Immature natural killer cell (primary cell): Measurements from ENCODE around the gene IKZF4. TPM values are rescaled to one million over a fixed set of nuclear protein-coding genes. Genes with fewer than 3 reads are reported as not detected.
"Not testable (repeated sequence)": the region's sequence is repeated elsewhere in the genome, so short reads cannot be mapped to it uniquely, and the experiment has no call there.

Experiments
- DNase-seq, 3 donors: peaks; one replicate each; pipeline ENCODE4 v3.0.0; 2022; ENCODE audit warnings: mixed read lengths in 1 of 3
- H3K27ac Mint-ChIP-seq, 6 donors: one replicate each; pipeline ENCODE4 v1.8.0; 2020; ENCODE audit warnings: mixed read lengths in 6 of 6, mild to moderate bottlenecking in 5 of 6, inconsistent platforms in 4 of 6, moderate library complexity in 3 of 6
- H3K27me3 Mint-ChIP-seq, 3 donors: one replicate each; pipeline ENCODE4 v1.8.0; 2020 to 2021; ENCODE audit warnings: low read depth in 3 of 3, mild to moderate bottlenecking in 3 of 3, mixed read lengths in 3 of 3, moderate library complexity in 3 of 3, inconsistent platforms in 1 of 3
- H3K36me3 Mint-ChIP-seq, 3 donors: one replicate each; pipeline ENCODE4 v1.8.0; 2020; ENCODE audit warnings: mixed read lengths in 3 of 3, inconsistent platforms in 2 of 3, mild to moderate bottlenecking in 2 of 3
- H3K4me1 Mint-ChIP-seq, 2 donors: one replicate each; pipeline ENCODE4 v1.8.0; 2020; ENCODE audit warnings: inconsistent platforms in 2 of 2, mild to moderate bottlenecking in 2 of 2, mixed read lengths in 2 of 2, moderate library complexity in 1 of 2
- H3K4me3 Mint-ChIP-seq, 5 donors: one replicate each; pipeline ENCODE4 v1.8.0; 2020; ENCODE audit warnings: mild to moderate bottlenecking in 5 of 5, mixed read lengths in 5 of 5, inconsistent platforms in 3 of 5, moderate library complexity in 3 of 5
- H3K9me3 Mint-ChIP-seq, 6 donors: one replicate each; pipeline ENCODE4 v1.8.0; 2020; ENCODE audit warnings: mild to moderate bottlenecking in 6 of 6, mixed read lengths in 6 of 6, inconsistent platforms in 4 of 6, moderate library complexity in 3 of 6
- polyA plus RNA-seq, 3 donors: library from polyadenylated mRNA; unstranded; fragments of 300-500 nt; fragmentation: Illumina TruSeq; gene quantifications; one replicate each; pipeline ENCODE4 v1.2.3, GENCODE V29; 2021

The IKZF4 gene
- 1 to 10 TPM in 1 of 3 donors, not detected in 2; 1.0 TPM for polyA plus RNA-seq

DNA sequence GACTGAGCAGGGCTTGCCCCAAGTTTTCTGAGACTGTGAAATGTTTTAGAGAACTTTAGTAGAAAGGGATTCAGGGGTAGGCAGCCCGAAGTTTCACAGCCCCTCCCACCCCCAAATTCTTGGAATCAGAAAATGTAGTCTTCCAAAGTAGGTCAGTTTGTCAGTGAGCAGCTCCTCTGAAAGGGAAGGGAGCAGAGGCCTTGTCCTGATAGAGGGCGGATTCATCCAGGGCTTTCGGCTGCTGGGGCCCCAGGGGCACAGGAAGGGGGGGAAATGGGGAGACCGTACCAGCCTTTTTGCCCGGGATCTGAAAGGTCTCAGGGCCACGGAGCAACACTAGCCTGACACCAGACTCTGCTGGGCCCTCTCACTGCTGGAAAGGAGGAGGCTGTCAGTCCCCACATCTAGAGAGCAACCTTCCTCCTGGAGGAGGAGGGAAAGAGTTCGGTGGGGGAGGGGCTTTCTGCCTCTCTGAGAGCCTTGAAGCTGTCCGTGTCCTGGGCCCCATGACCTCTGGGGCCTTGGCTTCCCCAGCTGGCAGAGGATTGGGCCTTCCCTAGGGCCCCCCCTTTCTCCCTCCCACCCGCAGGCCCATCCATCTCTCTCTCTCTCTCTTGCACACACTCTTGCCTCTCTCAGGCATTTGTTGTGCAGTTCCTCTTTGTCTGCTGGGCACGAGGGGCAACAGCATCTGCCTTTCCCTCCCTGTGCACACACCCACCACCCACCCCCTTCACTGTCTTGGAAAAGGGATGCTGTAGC lies at the start of gene IKZF4:
IKZF4 (plus strand) TSS at position 621 of the 762 bp plus-strand sequence. CDS start 451 bp downstream, outside the sequence.
- H3K27ac Mint-ChIP-seq = peak within 1 kb of the TSS in 5 of 6 donors; percentile 35 to 63 (median 40)
- peaks cover 11 to 15% of the 10 kb centered on the region in 2 donors for H3K4me1 Mint-ChIP-seq

GRCh38 chr12:55972042-55972441 lies 48.8 kb upstream of the IKZF4 start:
- H3K36me3 Mint-ChIP-seq = peaks cover 0 to 5% (median 3%) of the 10 kb centered on the region in 3 donors
- peak overlapping the region in 1 of 5 donors; percentile 23 for H3K4me3 Mint-ChIP-seq
- H3K4me1 Mint-ChIP-seq = peaks cover 24 to 27% of the 10 kb centered on the region in 2 donors
- no peaks in the 10 kb centered on the region for H3K9me3 Mint-ChIP-seq
- H3K27me3 Mint-ChIP-seq = no peaks in the 10 kb centered on the region
- peak overlapping the region in 2 of 6 donors; percentile 32 to 60 for H3K27ac Mint-ChIP-seq
- no peak for DNase-seq

More for the DNA sequence above, at the start of gene IKZF4:
- no peak for DNase-seq
- Mint-ChIP-seq H3K27me3 (peaks cover 0 to 1% (median 0%) of the 10 kb centered on the region in 3 donors), H3K9me3 (no peaks in the 10 kb centered on the region), H3K4me3 (peak within 1 kb of the TSS; percentile 5 to 74 (median 64)), H3K36me3 (peaks cover 0 to 12% (median 8%) of the 10 kb centered on the region in 3 donors)

DNA sequence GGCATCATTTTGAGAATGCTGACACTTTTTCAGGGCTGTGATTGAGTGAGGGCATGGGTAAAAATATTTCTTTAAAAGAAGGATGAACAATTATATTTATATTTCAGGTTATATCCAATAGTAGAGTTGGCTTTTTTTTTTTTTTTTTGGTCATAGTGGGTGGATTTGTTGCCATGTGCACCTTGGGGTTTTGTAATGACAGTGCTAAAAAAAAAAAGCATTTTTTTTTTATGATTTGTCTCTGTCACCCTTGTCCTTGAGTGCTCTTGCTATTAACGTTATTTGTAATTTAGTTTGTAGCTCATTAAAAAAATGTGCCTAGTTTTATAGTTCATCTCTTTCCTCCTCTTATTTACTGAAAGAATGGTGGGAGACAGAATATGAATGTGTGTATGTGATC lies 48.4 kb upstream of the IKZF4 start:
- Mint-ChIP-seq H3K27ac (peak overlapping the region in 2 of 6 donors; percentile 32 to 60), H3K9me3 (no peaks in the 10 kb centered on the region), H3K36me3 (peaks cover 0 to 5% (median 3%) of the 10 kb centered on the region in 3 donors), H3K27me3 (no peaks in the 10 kb centered on the region), H3K4me3 (peak overlapping the region in 1 of 5 donors; percentile 23), H3K4me1 (peaks cover 19 to 27% of the 10 kb centered on the region in 2 donors)
- DNase-seq = no peak

GRCh38 chr12:55972911-55973598 lies 47.8 kb upstream of the IKZF4 start:
- no peak for DNase-seq
- Mint-ChIP-seq H3K4me3 (no peak overlapping the region), H3K27me3 (no peaks in the 10 kb centered on the region), H3K27ac (no peak overlapping the region), H3K36me3 (peaks cover 0 to 5% (median 3%) of the 10 kb centered on the region in 3 donors), H3K4me1 (peaks cover 15 to 27% of the 10 kb centered on the region in 2 donors), H3K9me3 (no peaks in the 10 kb centered on the region)

DNA sequence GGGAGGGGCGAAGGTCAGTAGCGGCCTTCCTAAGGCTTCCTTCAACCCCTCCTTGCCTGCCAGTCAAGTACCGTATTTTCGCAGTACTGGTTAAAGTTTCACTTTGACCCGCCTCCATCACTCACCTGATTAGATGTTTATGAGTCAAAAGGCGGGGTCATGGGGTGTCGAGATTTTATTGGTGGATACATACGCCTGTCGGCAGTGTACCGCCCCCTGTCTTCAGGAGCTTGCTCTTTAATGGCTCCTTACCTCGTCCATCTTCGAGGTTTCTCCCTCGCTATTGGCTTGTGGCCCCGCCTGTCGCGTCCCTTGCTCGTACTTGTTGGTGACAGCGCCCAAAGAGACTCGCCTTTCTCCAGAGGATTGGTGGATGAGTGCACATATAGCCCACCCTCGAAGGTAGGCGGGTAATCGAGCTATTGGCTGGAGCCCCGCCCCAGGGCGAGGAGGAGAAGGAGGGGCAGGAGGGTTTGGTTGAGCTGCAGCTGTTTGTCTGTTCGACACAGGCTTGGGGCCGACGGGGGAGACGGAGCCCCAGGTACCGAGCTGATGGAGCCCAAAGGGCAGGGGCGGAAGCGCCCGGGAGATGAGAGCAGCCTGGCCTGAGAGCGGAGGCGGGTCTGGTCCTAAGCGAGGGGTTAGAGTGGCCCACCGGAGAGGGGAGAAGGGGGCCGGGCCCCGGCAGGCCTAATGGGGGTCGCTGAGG lies 47.1 kb upstream of the IKZF4 start, which contains the start of gene RAB5B:
RAB5B (plus strand) TSS at position 480 of the 709 bp plus-strand sequence. CDS start 12,883 bp downstream, outside the sequence.
- peaks cover 0 to 5% (median 3%) of the 10 kb centered on the region in 3 donors for H3K36me3 Mint-ChIP-seq
- H3K27ac Mint-ChIP-seq = no peak within 1 kb of the TSS
- no peaks in the 10 kb centered on the region for H3K27me3 Mint-ChIP-seq
- H3K4me1 Mint-ChIP-seq = peaks cover 16 to 25% of the 10 kb centered on the region in 2 donors
- no peaks in the 10 kb centered on the region for H3K9me3 Mint-ChIP-seq
- no peak within 1 kb of the TSS for H3K4me3 Mint-ChIP-seq
- DNase-seq = peak; percentile 98 to 99 (median 99)

DNA sequence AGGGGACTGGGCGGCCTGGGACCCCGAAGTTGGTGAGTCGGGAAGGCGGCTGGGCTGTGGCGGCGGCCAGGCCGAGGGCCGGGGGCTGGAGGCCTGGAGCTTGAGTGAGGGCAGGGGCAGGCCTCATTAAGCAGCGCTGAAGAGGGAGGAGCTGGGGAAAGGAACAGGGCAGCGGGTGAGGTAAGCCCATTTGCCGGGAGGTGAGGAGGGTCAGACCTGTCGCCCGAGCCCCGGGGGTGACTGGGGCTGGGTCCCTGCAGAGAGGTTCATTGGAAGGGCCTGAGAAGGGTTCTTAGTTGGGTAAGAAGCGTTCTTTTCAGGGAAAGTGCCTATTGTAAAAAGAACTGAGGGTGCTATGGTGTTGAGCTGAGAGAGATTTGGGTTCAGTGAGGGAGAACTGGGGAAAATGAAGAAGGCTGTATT lies 46.5 kb upstream of the IKZF4 start:
- H3K9me3 Mint-ChIP-seq = no peaks in the 10 kb centered on the region
- peaks cover 0 to 5% (median 0%) of the 10 kb centered on the region in 3 donors for H3K36me3 Mint-ChIP-seq
- no peaks in the 10 kb centered on the region for H3K27me3 Mint-ChIP-seq
- no peak overlapping the region for H3K27ac Mint-ChIP-seq
- no peak overlapping the region for H3K4me3 Mint-ChIP-seq
- no peak for DNase-seq
- H3K4me1 Mint-ChIP-seq = peaks cover 18 to 31% of the 10 kb centered on the region in 2 donors

- no peaks in the 10 kb centered on the region for H3K27me3 Mint-ChIP-seq
- H3K9me3 Mint-ChIP-seq = no peaks in the 10 kb centered on the region
- peaks cover 17 to 45% of the 10 kb centered on the region in 2 donors for H3K4me1 Mint-ChIP-seq
- H3K4me3 Mint-ChIP-seq = no peak overlapping the region
- DNase-seq = no peak
- no peak overlapping the region for H3K27ac Mint-ChIP-seq
- H3K36me3 Mint-ChIP-seq = peaks cover 0 to 10% (median 4%) of the 10 kb centered on the region in 3 donors
Observed at GRCh38 chr12:55978393-55978792, 42.5 kb upstream of the IKZF4 start.

- H3K4me1 Mint-ChIP-seq = peaks cover 17 to 45% of the 10 kb centered on the region in 2 donors
- H3K9me3 Mint-ChIP-seq = no peaks in the 10 kb centered on the region
- H3K4me3 Mint-ChIP-seq = no peak overlapping the region
- H3K27ac Mint-ChIP-seq = peak overlapping the region in 4 of 6 donors; percentile 1 to 34 (median 14)
- H3K27me3 Mint-ChIP-seq = no peaks in the 10 kb centered on the region
- DNase-seq = no peak
- peaks cover 0 to 10% (median 7%) of the 10 kb centered on the region in 3 donors for H3K36me3 Mint-ChIP-seq
Observed at GRCh38 chr12:55979069-55979468, 41.8 kb upstream of the IKZF4 start.

DNA sequence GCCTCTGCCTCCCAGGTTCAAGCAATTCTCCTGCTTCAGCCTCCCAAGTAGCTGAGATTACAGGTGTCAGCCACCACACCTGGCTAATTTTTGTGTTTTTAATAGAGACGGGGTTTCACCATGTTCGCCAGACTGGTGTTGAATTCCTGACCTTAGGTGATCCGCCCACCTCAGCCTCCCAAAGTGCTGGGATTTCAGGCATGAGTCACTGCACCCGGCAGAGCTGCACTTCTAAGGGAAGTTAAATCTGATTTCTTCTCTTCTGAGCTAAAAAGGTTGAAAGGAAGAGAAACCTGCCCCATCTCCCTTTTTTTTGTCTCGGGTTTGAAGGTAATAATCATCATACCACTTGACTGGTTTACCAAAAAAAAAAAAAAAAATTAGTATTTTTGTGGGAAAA lies 39.0 kb upstream of the IKZF4 start:
- not testable (repeated sequence) for H3K27ac Mint-ChIP-seq, H3K4me3 Mint-ChIP-seq, DNase-seq, H3K27me3 Mint-ChIP-seq, H3K9me3 Mint-ChIP-seq
- Mint-ChIP-seq H3K36me3 (peaks cover 8 to 22% (median 16%) of the 10 kb centered on the region in 3 donors), H3K4me1 (peaks cover 8 to 35% of the 10 kb centered on the region in 2 donors)

- DNase-seq = no peak
- Mint-ChIP-seq H3K4me3 (no peak overlapping the region), H3K9me3 (no peaks in the 10 kb centered on the region), H3K27ac (peak overlapping the region in 2 of 6 donors; percentile 13 to 17), H3K36me3 (peaks cover 8 to 22% (median 16%) of the 10 kb centered on the region in 3 donors), H3K27me3 (no peaks in the 10 kb centered on the region), H3K4me1 (peaks cover 7 to 30% of the 10 kb centered on the region in 2 donors)
Observed at GRCh38 chr12:55982319-55982936, 38.4 kb upstream of the IKZF4 start.

DNA sequence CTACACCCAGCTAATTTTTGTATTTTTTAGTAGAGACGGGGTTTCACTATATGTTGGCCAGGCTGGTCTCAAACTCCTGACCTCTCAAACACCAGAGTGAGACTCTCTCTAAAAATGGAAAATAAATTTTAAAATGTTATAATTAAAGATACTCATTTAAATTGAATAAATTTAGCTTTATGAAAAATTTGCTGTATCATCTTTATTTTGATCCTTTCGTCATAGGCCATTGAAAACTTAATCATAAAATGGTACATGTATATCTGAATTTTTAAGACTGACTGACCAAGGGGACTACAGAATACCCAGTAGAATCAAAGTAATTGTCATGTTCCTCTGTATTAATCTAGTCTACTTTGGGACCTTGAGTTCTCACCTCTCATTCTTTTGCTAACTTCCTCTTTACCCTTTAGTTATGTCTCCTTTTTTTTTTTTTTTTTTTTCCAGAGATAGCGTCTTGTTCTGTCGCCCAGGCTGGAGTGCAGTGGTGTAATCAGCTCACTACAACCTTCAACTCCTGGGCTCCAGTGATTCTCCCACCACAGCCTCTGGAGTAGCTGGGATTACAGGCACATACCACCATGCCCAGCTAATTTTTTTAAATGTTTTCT lies 37.5 kb upstream of the IKZF4 start:
- Mint-ChIP-seq H3K36me3 (peaks cover 8 to 22% (median 16%) of the 10 kb centered on the region in 3 donors), H3K4me1 (peaks cover 5 to 24% of the 10 kb centered on the region in 2 donors), H3K27me3 (no peaks in the 10 kb centered on the region), H3K27ac (no peak overlapping the region), H3K4me3 (no peak overlapping the region), H3K9me3 (no peaks in the 10 kb centered on the region)
- DNase-seq = no peak

- Mint-ChIP-seq H3K9me3 (no peaks in the 10 kb centered on the region), H3K4me3 (no peak overlapping the region), H3K27ac (no peak overlapping the region), H3K36me3 (peaks cover 13 to 27% (median 16%) of the 10 kb centered on the region in 3 donors), H3K4me1 (peaks cover 1 to 10% of the 10 kb centered on the region in 2 donors), H3K27me3 (no peaks in the 10 kb centered on the region)
- no peak for DNase-seq
Observed at GRCh38 chr12:55984861-55985260, 36.0 kb upstream of the IKZF4 start.

GRCh38 chr12:55985341-55985740 lies 35.5 kb upstream of the IKZF4 start:
- H3K4me3 Mint-ChIP-seq = no peak overlapping the region
- peaks cover 15 to 32% (median 16%) of the 10 kb centered on the region in 3 donors for H3K36me3 Mint-ChIP-seq
- peak overlapping the region in 1 of 6 donors; percentile 17 for H3K27ac Mint-ChIP-seq
- no peaks in the 10 kb centered on the region for H3K27me3 Mint-ChIP-seq
- H3K9me3 Mint-ChIP-seq = no peaks in the 10 kb centered on the region
- DNase-seq = no peak
- H3K4me1 Mint-ChIP-seq = peaks cover 0 to 5% of the 10 kb centered on the region in 2 donors
